Ascending aorta (tissue), 2 donors: ENCODE results near the gene BRK1. TPM values are rescaled to one million over a fixed set of nuclear protein-coding genes. Genes with fewer than 3 reads are reported as not detected.
A peak's percentile ranks its signal among the peaks of the same experiment; 100 is the strongest.
"Not testable (repeated sequence)": the region's sequence is repeated elsewhere in the genome, so short reads cannot be mapped to it uniquely, and the experiment has no call there.

Experiments used
- DNase-seq, 2 donors: peaks; one replicate each; pipeline ENCODE4 v3.0.0-alpha.2; 2019; ENCODE audit warnings: low spot score in 2 of 2
- H3K27ac ChIP-seq, 2 donors: fragments of 200-600 bp; sonication (generic); one replicate each; pipeline ENCODE4 v1.5.1; 2016 to 2017; ENCODE audit warnings: mild to moderate bottlenecking in 1 of 2
- H3K27me3 ChIP-seq: fragments of 200-600 bp; sonication (generic); one replicate; pipeline ENCODE4 v1.5.1; 2017
- H3K36me3 ChIP-seq, 2 donors: fragments of 200-600 bp; sonication (generic); one replicate each; pipeline ENCODE4 v1.5.1; 2016
- H3K4me1 ChIP-seq, 2 donors: fragments of 200-600 bp; sonication (generic); one replicate each; pipeline ENCODE4 v1.5.1; 2016 to 2017; ENCODE audit warnings: mild to moderate bottlenecking in 1 of 2
- H3K4me3 ChIP-seq, 2 donors: fragments of 200-600 bp; sonication (generic); one replicate each; pipeline ENCODE4 v1.5.1; 2016 to 2017; ENCODE audit warnings: mild to moderate bottlenecking in 1 of 2
- H3K9me3 ChIP-seq, 2 donors: fragments of 200-600 bp; sonication (generic); one replicate each; pipeline ENCODE4 v1.5.1; 2016
- intact Hi-C: fragments of 100-400 bp; cut with DNase I; formaldehyde crosslinking; loops from one replicate; pipeline ENCODE4 v1.15.1; 2023
- total RNA-seq: library from RNA; depleted of rRNA; stranded (reverse); fragments of >200 nt; gene quantifications from one replicate; pipeline ENCODE4 v1.1.0, GENCODE V29; 2016
- TF ChIP-seq, protein P1 (sequence below), 3 experiments: fragments of 200-600 bp in 2 of 3; fragments of 450-650 bp in 1 of 3; sonication (generic) in 2 of 3; IDR thresholded peaks; one replicate each; pipeline ENCODE4 v1.5.1; 2016 to 2019; ENCODE audit warnings: antibody characterized with exemption in 3 of 3, mild to moderate bottlenecking in 1 of 3, moderate library complexity in 1 of 3

BRK1 gene
- total RNA-seq, 1 donor from 2014 or later, result 87.3 TPM

DNA sequence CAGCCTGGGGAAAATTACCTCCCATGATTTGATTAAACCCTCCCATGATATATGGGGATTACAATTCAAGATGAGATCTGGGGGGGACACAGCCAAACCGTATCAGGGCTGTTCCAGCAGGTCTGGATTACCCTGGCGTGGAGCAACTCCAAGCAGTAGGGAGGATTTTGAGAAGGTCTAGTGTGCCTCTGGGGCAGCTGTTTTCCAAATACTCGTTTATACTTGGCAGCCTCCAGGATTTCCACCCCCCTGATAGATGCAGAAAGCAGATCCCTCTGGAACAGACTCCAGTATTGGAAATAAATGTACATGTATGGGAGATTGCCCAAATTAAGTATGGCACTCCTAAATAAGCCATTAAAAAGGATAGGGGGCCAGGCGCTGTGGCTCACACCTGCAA lies 41.6 kb downstream of the BRK1 start:
- Histone ChIP-seq H3K4me1 (no peaks in the 10 kb centered on the region), H3K9me3 (no peaks in the 10 kb centered on the region), H3K27me3 (no peaks in the 10 kb centered on the region), H3K4me3 (no peak overlapping the region), H3K27ac (no peak overlapping the region), H3K36me3 (peaks cover 8 to 10% of the 10 kb centered on the region in 2 donors)
- TF ChIP-seq, protein P1, sequence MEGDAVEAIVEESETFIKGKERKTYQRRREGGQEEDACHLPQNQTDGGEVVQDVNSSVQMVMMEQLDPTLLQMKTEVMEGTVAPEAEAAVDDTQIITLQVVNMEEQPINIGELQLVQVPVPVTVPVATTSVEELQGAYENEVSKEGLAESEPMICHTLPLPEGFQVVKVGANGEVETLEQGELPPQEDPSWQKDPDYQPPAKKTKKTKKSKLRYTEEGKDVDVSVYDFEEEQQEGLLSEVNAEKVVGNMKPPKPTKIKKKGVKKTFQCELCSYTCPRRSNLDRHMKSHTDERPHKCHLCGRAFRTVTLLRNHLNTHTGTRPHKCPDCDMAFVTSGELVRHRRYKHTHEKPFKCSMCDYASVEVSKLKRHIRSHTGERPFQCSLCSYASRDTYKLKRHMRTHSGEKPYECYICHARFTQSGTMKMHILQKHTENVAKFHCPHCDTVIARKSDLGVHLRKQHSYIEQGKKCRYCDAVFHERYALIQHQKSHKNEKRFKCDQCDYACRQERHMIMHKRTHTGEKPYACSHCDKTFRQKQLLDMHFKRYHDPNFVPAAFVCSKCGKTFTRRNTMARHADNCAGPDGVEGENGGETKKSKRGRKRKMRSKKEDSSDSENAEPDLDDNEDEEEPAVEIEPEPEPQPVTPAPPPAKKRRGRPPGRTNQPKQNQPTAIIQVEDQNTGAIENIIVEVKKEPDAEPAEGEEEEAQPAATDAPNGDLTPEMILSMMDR (IDR thresholded peaks at IDR 0.05), result no peak
- DNase-seq, result no peak
- intact Hi-C loops, result no loop called here

DNA sequence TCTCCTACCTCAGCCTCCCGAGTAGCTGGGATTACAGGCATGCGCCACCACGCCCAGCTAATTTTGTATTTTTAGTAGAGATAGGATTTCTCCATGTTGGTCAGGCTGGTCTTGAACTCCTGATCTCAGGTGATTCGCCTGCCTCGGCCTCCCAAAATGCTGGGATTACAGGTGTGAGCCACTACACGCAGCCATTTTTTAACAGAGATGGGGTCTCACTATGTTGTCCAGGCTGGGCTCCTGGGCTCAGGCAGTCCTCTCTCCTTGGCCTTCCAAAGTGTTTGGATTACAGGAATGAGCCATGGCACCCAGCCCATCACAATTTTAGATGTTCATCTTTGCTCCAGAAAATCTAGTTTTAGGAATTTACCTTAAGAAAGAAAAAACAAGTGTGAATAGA lies 43.1 kb downstream of the BRK1 start:
- DNase-seq, H3K4me1 ChIP-seq, intact Hi-C loops, H3K27me3 ChIP-seq, H3K9me3 ChIP-seq, H3K4me3 ChIP-seq, H3K36me3 ChIP-seq, H3K27ac ChIP-seq: not testable (repeated sequence)

DNA sequence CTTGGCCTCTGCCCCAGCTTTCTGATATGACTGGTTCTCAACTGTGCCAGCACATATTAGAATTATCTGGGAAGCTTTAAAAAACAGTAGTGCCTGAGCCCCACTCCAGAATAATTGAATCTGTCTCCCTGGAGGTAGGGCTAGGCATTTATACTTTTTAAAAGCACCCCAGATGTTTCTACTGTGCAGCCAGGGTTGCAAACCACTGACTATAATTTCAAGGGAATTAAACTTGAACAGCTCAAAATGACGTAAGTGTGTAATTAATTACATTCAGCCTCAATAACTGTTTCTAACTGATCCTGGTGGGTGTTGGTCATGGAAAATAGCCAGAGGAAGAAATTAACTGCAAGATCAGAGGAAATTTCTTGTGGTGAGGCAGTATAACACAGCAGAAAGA lies 44.9 kb downstream of the BRK1 start:
- Histone ChIP-seq H3K27ac (no peak overlapping the region), H3K27me3 (no peaks in the 10 kb centered on the region), H3K4me1 (peaks cover 0 to 2% of the 10 kb centered on the region in 2 donors), H3K36me3 (no peaks in the 10 kb centered on the region), H3K9me3 (no peaks in the 10 kb centered on the region), H3K4me3 (no peak overlapping the region)
- no peak for DNase-seq
- intact Hi-C loops, result no loop called here
- TF ChIP-seq, protein P1 (IDR thresholded peaks at IDR 0.05), result no peak

DNA sequence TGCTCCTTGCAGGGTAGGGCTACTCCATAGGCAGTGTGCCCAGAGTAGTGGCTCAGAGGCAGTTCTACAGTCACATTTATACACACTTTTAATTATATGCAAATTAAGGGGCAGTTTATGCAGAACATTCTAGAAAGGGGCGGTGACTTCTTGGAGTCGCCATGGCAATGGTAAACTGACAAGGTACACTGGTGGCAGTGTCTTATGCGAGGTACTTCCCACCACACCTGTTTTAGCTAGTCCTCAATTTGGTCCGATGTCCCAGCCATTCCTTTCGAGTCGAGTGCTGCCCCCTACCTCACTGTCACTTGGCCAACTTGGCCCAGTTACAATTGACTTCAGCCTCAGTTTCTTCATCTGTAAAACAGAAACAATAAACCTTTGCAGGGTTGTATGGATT lies 45.5 kb downstream of the BRK1 start:
- no peak overlapping the region for H3K27ac ChIP-seq
- no peak for DNase-seq
- peaks cover 2% of the 10 kb centered on the region in 2 donors for H3K4me1 ChIP-seq
- TF ChIP-seq, protein P1 (IDR thresholded peaks at IDR 0.05), result no peak
- intact Hi-C loops, result no loop called here
- no peaks in the 10 kb centered on the region for H3K36me3 ChIP-seq
- H3K9me3 ChIP-seq, result no peaks in the 10 kb centered on the region
- no peaks in the 10 kb centered on the region for H3K27me3 ChIP-seq
- no peak overlapping the region for H3K4me3 ChIP-seq

DNA sequence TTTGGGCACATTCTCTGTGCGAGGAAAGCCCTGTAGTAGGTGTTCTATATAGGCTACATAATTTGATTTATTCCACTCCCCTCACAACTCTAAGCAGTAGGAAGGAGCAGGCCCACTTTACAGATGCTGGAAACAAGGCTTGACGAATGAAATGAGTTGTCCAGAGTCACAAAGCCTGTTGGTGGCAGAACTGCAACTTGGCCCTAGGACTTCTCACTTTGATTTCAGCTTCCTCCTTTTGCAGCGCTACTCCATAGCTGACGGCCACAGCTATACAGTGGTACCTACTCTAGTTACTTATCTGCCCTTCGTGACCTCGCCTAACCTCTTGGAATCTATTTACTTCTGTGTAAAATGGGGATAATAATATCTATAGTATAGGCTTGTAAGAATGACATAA lies 46.7 kb downstream of the BRK1 start:
- H3K27me3 ChIP-seq, result no peaks in the 10 kb centered on the region
- H3K4me3 ChIP-seq, result no peak overlapping the region
- no peaks in the 10 kb centered on the region for H3K36me3 ChIP-seq
- H3K9me3 ChIP-seq, result no peaks in the 10 kb centered on the region
- DNase-seq, result no peak
- peaks cover 2 to 3% of the 10 kb centered on the region in 2 donors for H3K4me1 ChIP-seq
- intact Hi-C loops, result no loop called here
- TF ChIP-seq, protein P1 (IDR thresholded peaks at IDR 0.05), result no peak
- H3K27ac ChIP-seq, result no peak overlapping the region

DNA sequence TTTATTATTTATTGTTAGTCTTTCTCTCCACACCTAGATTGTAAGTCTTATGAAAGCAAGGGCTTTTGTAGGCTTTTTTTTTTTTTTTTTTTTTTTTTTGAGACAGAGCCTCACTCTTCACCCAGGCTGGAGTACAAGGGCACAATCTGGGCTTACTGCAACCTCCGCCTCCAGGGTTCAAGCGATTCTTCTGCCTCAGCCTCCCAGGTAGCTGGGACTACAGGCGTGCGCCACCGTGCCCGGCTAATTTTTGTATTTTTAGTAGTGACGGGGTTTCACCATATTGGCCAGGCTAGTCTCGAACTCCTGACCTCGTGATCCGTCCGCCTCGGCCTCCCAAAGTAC lies 48.7 kb downstream of the BRK1 start:
- Histone ChIP-seq H3K27ac (peak overlapping the region; percentile 90 to 93), H3K4me3 (peak overlapping the region; percentile 86 to 91)
- not testable (repeated sequence) for H3K36me3 ChIP-seq, DNase-seq, H3K9me3 ChIP-seq, H3K27me3 ChIP-seq, H3K4me1 ChIP-seq
- intact Hi-C loops, result loop anchor here (1.0 to 2.0 kb wide), 4 partner anchors 23 to 61 kb away; partner anchors contain the start of gene VHL
